ENCODE results near the gene UXS1.
"Not testable (repeated sequence)": the region's sequence is repeated elsewhere in the genome, so short reads cannot be mapped to it uniquely, and the experiment has no call there.

Gene UXS1

GRCh38 chr2:106159866-106160785 lies 34.0 kb downstream of the UXS1 start:
- DNase-seq, result peak; percentile 7 to 38 (median 28)

GRCh38 chr2:106158871-106159270 lies 35.2 kb downstream of the UXS1 start:
- DNase-seq, result peak; percentile 9 to 38 (median 24)

- no peak for DNase-seq
These were observed 36.0 kb downstream of the UXS1 start for GRCh38 chr2:106158131-106158530.

DNA sequence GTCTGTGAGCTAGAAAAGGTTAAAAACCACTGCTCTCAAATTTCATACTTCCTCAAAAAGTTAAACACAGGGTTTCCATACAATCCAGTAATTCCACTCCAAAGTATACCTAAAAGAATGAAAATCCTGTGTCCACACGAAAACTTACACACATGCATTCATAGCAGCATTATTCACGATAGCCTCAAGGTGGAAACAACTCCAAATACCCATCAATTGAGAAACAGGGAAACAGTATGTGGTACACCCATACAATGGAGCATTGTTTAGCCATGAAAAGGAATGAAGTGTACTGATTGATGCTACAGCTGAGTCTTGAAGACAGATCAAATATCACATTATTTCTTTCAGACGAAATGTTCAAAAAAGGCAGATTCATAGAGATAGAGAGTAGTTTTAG lies 36.7 kb downstream of the UXS1 start:
- DNase-seq, result no peak

GRCh38 chr2:106156305-106157296 lies 37.5 kb downstream of the UXS1 start:
- no peak for DNase-seq

GRCh38 chr2:106153781-106154180 lies 40.3 kb downstream of the UXS1 start:
- no peak for DNase-seq

GRCh38 chr2:106147665-106148064 lies 46.4 kb downstream of the UXS1 start:
- DNase-seq, result no peak

- no peak for DNase-seq
These were observed 46.9 kb downstream of the UXS1 start for GRCh38 chr2:106147159-106147558.

- peak in 2 of 4 experiments; percentile 20 to 21 for DNase-seq
These were observed 49.3 kb downstream of the UXS1 start for GRCh38 chr2:106144621-106145331.

DNA sequence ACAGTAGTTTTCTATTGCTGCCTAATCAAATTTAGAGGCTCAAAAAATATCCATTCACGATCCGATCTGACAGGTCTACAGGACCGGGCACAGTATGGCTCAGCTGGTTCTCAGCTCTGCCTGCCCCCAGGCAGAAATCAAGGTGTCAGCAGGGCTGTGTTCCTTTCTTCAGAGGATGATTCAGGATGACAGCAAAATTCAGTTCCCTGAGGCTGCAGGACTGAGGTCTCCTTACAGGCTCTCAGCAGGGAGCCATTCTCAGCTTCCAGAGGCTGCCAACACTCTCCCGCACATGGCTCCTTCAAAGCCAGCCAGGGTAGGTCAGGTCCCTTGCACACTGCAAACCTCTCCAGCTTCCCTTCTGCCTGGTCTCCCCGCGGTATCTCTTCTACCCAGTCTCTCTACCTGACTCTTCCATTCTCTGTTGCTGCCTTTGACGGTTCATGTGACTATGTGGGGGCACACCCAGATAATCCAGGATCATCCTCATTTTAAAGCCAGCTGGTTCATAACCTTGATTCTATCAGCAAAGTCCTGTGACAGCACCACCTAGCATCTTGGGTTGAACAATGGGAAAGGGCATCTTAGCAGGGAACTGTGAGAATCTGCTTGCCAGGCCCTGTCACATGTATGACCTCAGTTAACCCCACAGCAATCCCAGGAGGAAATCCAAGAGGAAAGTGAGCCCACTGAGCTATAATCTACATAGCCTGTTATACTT lies 50.4 kb downstream of the UXS1 start:
- DNase-seq, result no peak

- DNase-seq, result no peak
These were observed 51.4 kb downstream of the UXS1 start for GRCh38 chr2:106142683-106143082.

GRCh38 chr2:106140913-106141312 lies 53.2 kb downstream of the UXS1 start:
- no peak for DNase-seq

DNA sequence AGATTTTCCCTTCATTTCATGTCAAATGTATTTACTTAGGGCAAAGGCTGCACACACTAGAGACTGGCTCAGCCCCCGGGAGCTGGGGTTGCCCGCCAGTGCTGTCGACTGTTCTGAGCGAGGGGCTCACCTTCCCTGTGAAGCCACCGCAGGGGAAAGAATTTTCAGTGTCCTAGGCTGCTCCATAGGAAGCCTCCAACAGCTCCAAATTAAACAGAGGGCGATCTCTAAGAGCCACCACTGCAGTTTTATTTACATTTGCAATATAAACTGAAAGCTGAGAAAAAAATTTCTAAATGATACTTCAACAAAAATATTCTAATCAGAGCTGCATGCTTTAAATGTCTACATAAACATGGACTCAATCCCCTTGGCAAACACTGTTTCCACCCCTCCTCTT lies 54.0 kb downstream of the UXS1 start:
- no peak for DNase-seq

DNA sequence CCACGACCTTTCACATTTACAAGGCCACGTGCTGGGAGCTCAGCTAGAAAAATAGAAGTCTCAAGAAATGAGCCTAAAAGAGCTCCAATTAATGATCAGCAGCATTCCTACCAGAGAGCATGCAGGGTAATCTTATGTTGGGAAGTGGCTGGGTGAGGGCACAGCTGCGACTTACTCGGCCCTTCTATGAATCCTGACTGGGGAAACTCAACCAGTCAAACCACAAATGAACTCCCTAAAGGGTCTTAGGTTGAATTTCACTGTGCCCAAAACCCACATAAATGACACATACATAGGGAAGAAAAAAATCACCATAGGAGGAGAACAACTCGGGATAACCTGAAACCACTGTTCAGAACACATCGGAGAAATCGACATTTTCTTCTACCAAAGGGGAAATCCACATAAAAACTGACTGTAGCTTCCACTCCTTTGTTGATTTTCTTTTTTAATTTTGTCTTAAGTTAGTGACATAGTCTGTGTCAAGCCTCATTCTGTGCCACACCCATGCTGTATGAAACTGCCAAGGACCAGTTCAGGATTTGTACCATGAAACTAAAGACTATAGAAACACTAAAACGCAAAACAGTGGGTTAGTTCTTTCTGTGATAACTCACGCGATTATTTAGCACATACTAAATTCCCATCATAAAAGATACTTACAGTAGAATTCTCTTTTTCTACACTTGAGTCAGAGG lies 54.7 kb downstream of the UXS1 start:
- no peak for DNase-seq

- no peak for DNase-seq
These were observed 55.4 kb downstream of the UXS1 start for GRCh38 chr2:106138543-106139237.

DNA sequence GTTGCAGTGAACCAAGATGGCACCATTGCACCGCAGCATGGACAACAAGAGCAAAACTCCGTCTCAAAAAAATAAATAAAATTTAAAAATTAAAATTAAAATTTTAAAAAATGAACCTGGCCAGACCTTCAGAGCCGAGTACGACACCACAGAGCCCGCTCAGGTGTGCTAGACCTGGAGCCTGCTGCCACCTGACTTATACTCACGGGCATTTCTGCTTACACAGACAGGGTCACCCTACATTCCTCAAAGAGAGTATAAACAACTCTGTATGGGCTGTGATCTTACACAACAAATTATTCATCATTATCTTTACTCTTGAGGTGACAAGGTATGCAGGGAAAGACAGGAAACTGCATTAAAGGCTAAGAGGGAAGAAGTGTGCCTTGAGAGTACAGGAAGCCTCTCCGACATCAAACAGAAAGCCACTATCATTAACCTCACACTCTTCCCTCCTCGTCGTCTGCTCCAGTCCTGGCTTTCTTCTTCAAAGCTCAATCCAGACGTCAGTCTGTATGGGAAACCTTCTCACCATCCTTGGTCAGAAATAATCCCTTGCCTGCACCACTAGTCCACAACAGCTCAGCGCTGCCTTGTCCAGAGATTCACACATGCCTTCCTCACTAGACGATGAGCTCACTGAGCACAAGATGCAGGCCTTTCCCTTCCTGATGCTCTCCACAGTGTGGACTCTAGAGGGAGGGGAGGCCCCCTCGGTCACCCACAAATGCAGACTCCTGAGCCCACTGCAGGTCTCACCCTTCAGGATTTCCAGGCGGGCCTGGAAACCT lies 56.2 kb downstream of the UXS1 start:
- no peak for DNase-seq

DNA sequence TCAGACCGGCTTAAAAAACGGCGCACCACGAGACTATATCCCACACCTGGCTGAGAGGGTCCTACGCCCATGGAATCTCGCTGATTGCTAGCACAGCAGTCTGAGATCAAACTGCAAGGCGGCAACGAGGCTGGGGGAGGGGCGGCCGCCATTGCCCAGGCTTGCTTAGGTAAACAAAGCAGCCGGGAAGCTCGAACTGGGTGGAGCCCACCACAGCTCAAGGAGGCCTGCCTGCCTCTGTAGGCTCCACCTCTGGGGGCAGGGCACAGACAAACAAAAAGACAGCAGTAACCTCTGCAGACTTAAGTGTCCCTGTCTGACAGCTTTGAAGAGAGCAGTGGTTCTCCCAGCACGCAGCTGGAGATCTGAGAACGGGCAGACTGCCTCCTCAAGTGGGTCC lies 62.9 kb downstream of the UXS1 start:
- DNase-seq, result not testable (repeated sequence)

- no peak for DNase-seq
These were observed 63.7 kb downstream of the UXS1 start for GRCh38 chr2:106130251-106130998.

GRCh38 chr2:106129592-106129991 lies 64.5 kb downstream of the UXS1 start:
- no peak for DNase-seq
